Kidney glomerular epithelial cell (primary cell): ENCODE results near the gene KYAT1.

Experiments used
- DNase-seq: peaks from one replicate; lab custom pipeline; 2025; lab: John Stamatoyannopoulos, UW

Gene KYAT1

GRCh38 chr9:128881884-128882676 is at the start of gene KYAT1, which contains the start of gene LRRC8A:
KYAT1 (minus strand) TSS chr9:128881950; CDS start chr9:128845405, 36,545 bp downstream.
LRRC8A (plus strand) TSS chr9:128882133; CDS start chr9:128907165, 25,032 bp downstream.
- DNase-seq: peak; percentile 79

DNA sequence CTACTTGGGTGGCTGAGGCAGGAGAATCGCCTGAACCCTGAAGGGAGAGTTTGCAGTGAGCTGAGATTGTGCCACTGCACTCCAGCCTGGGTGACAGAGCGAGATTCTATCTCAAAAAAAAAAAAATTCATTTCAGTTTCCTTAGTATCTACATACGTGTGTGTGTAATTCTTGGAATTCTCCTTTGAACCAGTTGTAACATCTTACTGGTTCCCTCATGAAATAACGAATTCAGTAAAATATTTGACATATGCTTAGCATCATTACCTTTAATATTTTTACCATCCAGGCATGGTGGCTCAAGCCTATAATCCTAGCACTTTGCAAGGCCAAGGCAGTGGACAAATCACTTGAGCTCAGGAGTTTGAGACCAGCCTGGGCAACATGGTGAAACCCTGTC is 47.8 kb upstream of the KYAT1 start:
- DNase-seq: no peak

GRCh38 chr9:128928624-128929023 is 46.9 kb upstream of the KYAT1 start:
- DNase-seq: no peak

- peak; percentile 44 for DNase-seq
Measured at GRCh38 chr9:128927731-128928411, 46.1 kb upstream of the KYAT1 start.

GRCh38 chr9:128923493-128923883 is 41.7 kb upstream of the KYAT1 start:
- DNase-seq: no peak

DNA sequence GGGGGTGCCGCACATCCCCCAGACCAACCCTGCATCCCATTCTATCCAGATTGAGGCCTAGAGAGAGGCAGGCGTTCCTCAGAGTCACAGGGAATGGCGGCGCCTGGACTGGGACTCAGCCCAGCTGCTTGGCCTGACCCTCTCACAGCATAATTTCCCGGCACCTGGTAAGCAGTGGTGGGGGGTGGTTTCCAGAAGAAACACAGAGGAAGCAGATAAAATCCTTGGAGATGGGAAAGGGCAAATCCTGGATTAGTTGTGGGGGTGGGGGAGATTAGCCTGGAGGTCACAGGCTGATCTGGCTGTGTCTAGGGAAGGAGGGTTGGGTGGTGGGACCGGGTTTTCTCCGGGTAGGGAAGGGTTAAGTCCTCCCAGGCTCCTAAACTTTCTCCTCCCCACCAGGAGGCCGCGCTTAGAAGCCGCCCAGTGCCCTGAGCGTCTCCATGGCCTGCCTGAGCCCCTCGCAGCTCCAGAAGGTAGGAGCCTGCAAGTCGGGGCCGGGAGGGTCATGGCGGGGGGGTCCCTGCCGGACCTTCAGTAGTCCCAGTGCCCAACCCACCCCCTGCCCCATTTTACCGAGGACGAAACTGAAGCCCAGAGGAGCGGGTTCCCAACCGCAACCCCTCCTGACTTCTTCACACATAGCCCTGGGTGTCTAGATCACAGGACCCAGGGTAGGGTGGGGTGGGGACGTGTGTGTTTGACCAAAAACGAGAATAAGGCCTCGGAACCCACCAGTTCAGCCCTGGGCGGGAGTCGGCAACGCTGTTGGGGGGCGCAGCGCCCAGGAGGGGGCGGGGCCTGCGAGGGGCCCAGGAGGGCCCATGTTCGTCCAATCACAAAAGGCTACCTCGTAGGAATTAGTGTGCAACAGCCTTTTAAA is 40.4 kb upstream of the KYAT1 start:
- no peak for DNase-seq

DNA sequence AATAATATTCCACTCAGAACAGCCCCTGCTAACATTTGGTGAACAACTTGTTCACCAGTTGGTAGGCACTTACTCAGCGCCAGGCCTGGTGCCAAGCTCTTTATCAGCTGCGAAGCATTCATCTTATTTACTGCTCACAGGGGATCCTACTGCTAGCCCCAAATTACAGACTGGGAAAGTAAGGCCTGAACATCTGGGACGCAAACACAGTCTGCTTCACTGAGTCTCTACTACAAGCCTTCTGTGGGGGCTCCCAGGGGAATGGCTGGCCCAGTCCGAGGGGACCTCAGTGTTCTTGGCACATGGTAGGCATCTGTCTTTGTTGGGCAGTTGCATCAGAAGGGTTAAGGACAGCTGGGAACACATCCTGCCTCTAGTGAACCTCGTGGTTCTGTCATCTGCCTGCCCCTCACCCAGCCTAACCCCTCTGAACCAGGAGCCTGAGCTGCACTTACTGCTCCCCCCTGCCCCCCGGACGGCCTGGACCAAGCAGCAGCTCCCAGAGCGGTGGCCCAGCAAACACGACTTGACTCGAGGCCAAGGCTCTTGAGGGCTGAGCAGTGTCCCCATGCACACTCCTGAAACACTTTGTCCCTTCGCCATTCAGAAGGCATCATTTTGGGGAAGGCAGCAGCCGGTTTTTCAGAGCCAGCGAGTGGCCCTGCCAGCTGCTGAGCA is 38.8 kb upstream of the KYAT1 start, which contains the start of gene PHYHD1:
Gene PHYHD1, plus strand, starts transcription at position 602 of the 678 bp plus-strand sequence. CDS start 1,342 bp downstream, outside the sequence.
- DNase-seq: no peak

- DNase-seq: no peak
Measured at GRCh38 chr9:128919402-128920089, 37.8 kb upstream of the KYAT1 start.

DNA sequence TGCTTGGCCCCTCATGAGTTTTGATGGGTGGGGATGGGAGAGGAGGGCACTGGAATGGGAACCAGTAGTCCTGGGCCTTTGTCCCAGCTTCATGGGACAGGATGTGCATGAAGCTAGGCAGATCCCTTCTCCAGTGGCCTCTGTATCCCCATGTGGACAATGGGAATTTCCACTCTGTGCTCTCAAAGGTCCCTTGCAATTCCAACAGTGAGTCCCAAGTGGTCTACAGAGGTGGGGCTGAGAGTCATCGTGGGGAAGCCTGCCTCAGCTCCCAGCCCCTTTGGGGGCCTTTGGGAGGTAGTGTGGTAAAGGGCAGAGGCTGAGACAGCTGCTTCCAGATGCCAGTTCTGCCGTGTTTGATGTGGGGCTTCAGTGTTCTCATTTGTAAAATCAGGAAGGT is 37.2 kb upstream of the KYAT1 start:
- no peak for DNase-seq

DNA sequence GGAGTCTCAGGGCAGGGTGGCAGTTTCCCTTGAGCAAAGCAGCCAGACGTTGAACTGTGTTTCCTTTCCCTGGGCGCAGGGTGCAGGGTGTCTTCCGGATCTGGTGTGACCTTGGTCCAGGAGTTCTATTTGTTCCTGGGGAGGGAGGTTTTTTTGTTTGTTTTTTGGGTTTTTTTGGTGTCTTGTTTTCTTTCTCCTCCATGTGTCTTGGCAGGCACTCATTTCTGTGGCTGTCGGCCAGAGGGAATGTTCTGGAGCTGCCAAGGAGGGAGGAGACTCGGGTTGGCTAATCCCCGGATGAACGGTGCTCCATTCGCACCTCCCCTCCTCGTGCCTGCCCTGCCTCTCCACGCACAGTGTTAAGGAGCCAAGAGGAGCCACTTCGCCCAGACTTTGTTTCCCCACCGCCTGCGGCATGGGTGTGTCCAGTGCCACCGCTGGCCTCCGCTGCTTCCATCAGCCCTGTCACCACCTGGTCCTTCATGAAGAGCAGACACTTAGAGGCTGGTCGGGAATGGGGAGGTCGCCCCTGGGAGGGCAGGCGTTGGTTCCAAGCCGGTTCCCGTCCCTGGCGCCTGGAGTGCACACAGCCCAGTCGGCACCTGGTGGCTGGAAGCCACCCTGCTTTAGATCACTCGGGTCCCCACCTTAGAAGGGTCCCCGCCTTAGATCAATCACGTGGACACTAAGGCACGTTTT is 35.5 kb upstream of the KYAT1 start:
- DNase-seq: no peak

DNA sequence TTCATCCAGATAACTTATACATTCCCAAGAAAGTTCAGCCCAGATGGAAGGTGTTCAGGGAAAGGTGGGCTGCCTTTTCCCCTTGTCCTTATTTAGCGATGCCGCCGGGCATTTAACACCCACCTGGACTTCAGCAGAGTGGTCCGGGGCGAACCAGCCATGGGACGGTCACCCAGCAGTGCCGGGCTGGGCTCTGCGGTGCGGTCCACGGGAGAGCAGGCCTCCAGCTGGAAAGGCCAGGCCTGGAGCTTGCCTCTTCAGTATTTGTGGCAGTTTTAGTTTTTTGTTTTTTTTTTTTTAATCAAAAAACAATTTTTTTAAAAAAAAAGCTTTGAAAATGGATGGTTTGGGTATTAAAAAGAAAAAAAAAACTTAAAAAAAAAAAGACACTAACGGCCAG is 35.0 kb upstream of the KYAT1 start:
- DNase-seq: no peak

DNA sequence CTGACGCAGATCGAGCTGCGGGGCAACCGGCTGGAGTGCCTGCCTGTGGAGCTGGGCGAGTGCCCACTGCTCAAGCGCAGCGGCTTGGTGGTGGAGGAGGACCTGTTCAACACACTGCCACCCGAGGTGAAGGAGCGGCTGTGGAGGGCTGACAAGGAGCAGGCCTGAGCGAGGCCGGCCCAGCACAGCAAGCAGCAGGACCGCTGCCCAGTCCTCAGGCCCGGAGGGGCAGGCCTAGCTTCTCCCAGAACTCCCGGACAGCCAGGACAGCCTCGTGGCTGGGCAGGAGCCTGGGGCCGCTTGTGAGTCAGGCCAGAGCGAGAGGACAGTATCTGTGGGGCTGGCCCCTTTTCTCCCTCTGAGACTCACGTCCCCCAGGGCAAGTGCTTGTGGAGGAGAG is 34.5 kb upstream of the KYAT1 start:
- DNase-seq: no peak

GRCh38 chr9:128913995-128914772 is 32.4 kb upstream of the KYAT1 start:
- DNase-seq: no peak

- DNase-seq: no peak
Measured at GRCh38 chr9:128913048-128913900, 31.5 kb upstream of the KYAT1 start.

DNA sequence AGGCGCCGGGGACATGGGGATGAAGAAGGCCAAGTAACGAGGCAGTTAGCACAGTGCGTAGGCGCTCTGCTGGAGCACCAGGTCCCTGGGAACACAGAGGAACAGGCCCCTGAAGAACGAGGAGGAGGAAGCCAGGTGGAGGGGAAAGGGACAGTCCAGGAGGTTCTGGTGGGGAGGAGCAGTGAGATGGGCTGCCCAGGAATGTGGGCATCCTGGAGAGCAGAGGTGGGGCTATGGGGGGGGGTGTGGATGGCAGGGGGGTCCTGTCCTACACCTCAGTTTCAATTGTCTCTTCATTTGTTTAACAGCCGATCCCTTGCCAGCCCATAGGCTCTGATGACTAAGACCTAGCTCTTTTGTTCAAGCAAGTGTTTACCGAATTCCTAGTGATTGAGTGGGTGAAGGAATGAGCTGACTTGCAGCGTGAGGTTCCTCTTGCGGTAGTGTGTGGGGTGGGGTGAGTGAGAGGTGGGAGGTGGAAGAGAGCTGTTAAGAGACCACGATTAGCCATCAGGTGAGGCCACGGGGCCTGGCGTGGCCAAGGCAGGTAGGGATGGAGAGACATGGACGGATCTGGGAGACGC is 30.6 kb upstream of the KYAT1 start:
- peak; percentile 84 for DNase-seq

DNA sequence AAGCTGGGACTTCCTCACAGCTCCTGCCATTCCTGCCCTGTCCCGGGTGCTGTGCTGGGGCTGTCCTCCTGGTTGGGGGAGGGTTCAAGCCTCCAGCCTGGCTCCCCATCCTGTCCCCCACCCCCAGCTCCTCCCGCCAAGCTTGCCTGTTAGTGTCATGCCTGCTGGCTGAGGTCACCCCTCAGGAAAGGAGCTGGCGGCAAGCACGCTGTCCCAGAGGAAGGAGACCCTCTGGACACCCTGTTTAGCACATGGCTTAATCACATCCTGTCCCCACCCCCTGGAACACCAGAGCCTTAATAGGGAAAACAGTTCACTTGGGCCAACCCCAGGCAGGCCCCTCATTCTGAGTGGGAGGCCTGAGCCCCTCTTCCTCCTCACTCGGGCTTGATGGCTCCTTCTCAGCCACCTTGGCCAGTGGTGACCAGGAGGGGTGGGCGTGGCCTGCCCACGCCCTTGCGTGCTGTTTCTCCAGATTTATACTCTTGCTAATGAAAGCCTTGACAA is 29.8 kb upstream of the KYAT1 start:
- peak; percentile 50 for DNase-seq

GRCh38 chr9:128910906-128911305 is 29.2 kb upstream of the KYAT1 start:
- no peak for DNase-seq

DNA sequence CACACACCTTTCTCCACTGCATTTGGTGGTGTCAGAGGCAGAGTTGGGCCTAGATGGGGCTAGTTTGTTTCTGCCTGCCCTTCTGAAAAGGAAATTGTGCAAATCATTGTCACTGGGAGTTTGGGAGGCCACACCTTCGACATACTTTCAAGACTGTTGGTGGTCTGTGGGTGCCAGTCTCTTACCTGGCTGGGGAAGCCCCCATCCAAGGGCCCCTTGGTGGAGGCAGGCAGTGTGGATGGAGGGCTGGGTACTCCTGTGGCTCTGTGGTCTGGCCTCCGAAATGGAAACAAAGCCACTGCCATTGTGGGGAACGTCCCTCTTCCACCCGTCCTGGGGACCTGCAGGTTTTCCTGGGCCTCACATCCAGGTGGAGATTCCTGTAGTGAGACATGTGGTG is 28.1 kb upstream of the KYAT1 start:
- no peak for DNase-seq
